HEK293T (cell line): ENCODE data around the gene AFTPH.

ENCODE experiments used
- ARNT ChIP-seq: fragments of 450-650 bp; IDR thresholded peaks from 2 replicates; pipeline ENCODE4 v1.6.1; 2017; ENCODE audit warnings: mild to moderate bottlenecking
- BHLHE40 ChIP-seq: fragments of 450-650 bp; IDR thresholded peaks from 2 replicates; pipeline ENCODE4 v1.6.1; 2016; ENCODE audit warnings: mild to moderate bottlenecking, moderate library complexity, borderline replicate concordance
- ELF4 ChIP-seq: fragments of 450-650 bp; IDR thresholded peaks from 2 replicates; pipeline ENCODE4 v1.6.1; 2017; ENCODE audit warnings: antibody characterized with exemption
- FOXA1 ChIP-seq: fragments of 450-650 bp; IDR thresholded peaks from 2 replicates; pipeline ENCODE4 v1.6.1; 2016; ENCODE audit warnings: mild to moderate bottlenecking
- FOXM1 ChIP-seq: fragments of 450-650 bp; IDR thresholded peaks from 2 replicates; pipeline ENCODE4 v1.6.1; 2017; ENCODE audit warnings: mild to moderate bottlenecking, borderline replicate concordance
- HDGF ChIP-seq: fragments of 450-650 bp; IDR thresholded peaks from 2 replicates; pipeline ENCODE4 v1.6.1; 2017; ENCODE audit warnings: antibody characterized with exemption, borderline replicate concordance
- LEF1 ChIP-seq: fragments of 450-650 bp; IDR thresholded peaks from 2 replicates; pipeline ENCODE4 v1.6.1; 2017; ENCODE audit warnings: mild to moderate bottlenecking, borderline replicate concordance
- NFRKB ChIP-seq: fragments of 450-650 bp; IDR thresholded peaks from 2 replicates; pipeline ENCODE4 v1.6.1; 2016; ENCODE audit warnings: mild to moderate bottlenecking, moderate library complexity
- SP1 ChIP-seq: fragments of 450-650 bp; IDR thresholded peaks from 2 replicates; pipeline ENCODE4 v1.6.1; 2017
- SUZ12 ChIP-seq: fragments of 450-650 bp; IDR thresholded peaks from 2 replicates; pipeline ENCODE4 v1.6.1; 2016; ENCODE audit warnings: mild to moderate bottlenecking
- TARDBP ChIP-seq: fragments of 450-650 bp; IDR thresholded peaks from 2 replicates; pipeline ENCODE4 v1.6.1; 2016

DNA sequence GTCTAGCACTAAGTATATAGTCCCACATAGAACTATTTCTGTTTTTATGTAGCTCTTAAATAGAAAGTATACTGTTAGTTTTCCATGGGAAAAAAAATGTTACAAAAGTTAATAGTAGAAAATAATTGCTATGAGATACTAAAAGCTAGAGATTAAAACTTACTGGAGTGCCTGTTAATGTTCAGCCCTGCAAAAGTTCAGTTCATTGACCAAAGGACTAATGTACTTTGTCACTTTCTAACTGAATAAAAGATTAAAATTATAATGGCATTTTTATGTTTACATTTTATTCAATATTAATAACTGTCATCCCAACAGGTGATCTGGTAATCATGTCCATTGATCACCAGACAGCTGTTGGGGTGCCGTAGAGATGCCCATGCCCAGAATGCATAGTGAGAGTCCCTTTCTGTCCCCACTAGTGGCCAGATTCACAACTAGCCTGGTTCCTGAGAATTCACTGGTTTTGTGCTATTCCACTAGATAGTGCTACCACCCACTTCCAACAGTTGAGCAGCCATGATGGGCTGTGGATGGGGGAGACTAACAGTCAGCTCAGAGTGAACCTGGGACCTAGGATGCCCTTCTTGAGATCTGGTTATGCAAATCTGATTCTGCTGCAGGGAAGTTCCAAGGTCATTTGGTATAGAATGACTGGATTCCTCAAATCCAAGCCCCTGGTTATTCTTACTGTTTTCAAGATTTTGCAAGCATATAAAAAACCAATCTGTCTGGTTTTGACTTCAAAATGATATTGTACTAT lies 57.8 kb downstream of the AFTPH start:
- no peak for TF ChIP-seq FOXA1
- no peak for TF ChIP-seq ELF4
- TF ChIP-seq TARDBP = no peak
- no peak for TF ChIP-seq NFRKB
- TF ChIP-seq BHLHE40 = no peak
- TF ChIP-seq SP1 = no peak
- TF ChIP-seq LEF1 = no peak
- no peak for TF ChIP-seq SUZ12
- TF ChIP-seq FOXM1 = no peak
- no peak for TF ChIP-seq ARNT
- no peak for TF ChIP-seq HDGF
